Erythroblast (primary cell): Measurements from ENCODE around the gene CLCNKB.

Experiments
- DNase-seq, 2 experiments: peaks; one replicate each; lab custom pipeline; 2025; lab: John Stamatoyannopoulos, UW
- GATA1 ChIP-seq: IDR thresholded peaks from 2 replicates; pipeline ENCODE4 v1.6.1; 2011; ENCODE audit warnings: low read depth, mild to moderate bottlenecking, control low read depth, low read length, moderate library complexity
- POLR2A ChIP-seq: IDR thresholded peaks from 2 replicates; pipeline ENCODE4 v1.6.1; 2011; ENCODE audit warnings: mild to moderate bottlenecking, low read length

The CLCNKB gene

GRCh38 chr1:16090076-16090826 is 46.7 kb downstream of the CLCNKB start:
- DNase-seq: no peak
- TF ChIP-seq POLR2A (no peak), GATA1 (no peak)

GRCh38 chr1:16091296-16091695 is 47.7 kb downstream of the CLCNKB start:
- DNase-seq: no peak
- TF ChIP-seq POLR2A: no peak
- no peak for TF ChIP-seq GATA1

GRCh38 chr1:16092097-16092922 is 48.7 kb downstream of the CLCNKB start:
- DNase-seq: no peak
- TF ChIP-seq POLR2A (no peak), GATA1 (no peak)

- TF ChIP-seq GATA1 (no peak), POLR2A (no peak)
Observed at GRCh38 chr1:16092923-16093511, 49.4 kb downstream of the CLCNKB start.

GRCh38 chr1:16093611-16094010 is 50.0 kb downstream of the CLCNKB start:
- DNase-seq: no peak
- TF ChIP-seq POLR2A (no peak), GATA1 (no peak)

More at GRCh38 chr1:16092923-16093511, 49.4 kb downstream of the CLCNKB start:
- no peak for DNase-seq

- no peak for TF ChIP-seq POLR2A
- no peak for TF ChIP-seq GATA1
- no peak for DNase-seq
Observed at GRCh38 chr1:16094453-16095158, 51.0 kb downstream of the CLCNKB start.

- no peak for TF ChIP-seq POLR2A
- TF ChIP-seq GATA1: no peak
- no peak for DNase-seq
Observed at GRCh38 chr1:16095447-16095846, 51.9 kb downstream of the CLCNKB start.

- DNase-seq: no peak
- TF ChIP-seq POLR2A: no peak
- no peak for TF ChIP-seq GATA1
Observed at GRCh38 chr1:16099412-16099811, 55.8 kb downstream of the CLCNKB start.

GRCh38 chr1:16101623-16102022 is 58.0 kb downstream of the CLCNKB start:
- TF ChIP-seq POLR2A: no peak
- no peak for TF ChIP-seq GATA1
- no peak for DNase-seq
